Keratinocyte (primary cell): ENCODE results near the gene GPATCH4. TPM values are rescaled to one million over a fixed set of nuclear protein-coding genes. Genes with fewer than 3 reads are reported as not detected.

ENCODE experiments used
- DNase-seq: peaks from one replicate; pipeline ENCODE4 v3.0.0-alpha.2; 2011; ENCODE audit warnings: low read depth, missing footprints, low spot score
- FAIRE-seq: peaks from 2 replicates; lab custom pipeline; 2011; peaks lifted over from hg19 to GRCh38; lab: Jason Lieb, UNC
- H2AFZ ChIP-seq: 2 replicates; pipeline ENCODE4 v1.6.0; 2012; ENCODE audit warnings: low read length, control low read depth, inconsistent platforms; ENCODE audit not compliant: control insufficient read depth
- H3K27ac ChIP-seq: 2 replicates; pipeline ENCODE4 v1.5.1; 2011; ENCODE audit warnings: low read length; ENCODE audit not compliant: control insufficient read depth, insufficient read depth
- H3K27me3 ChIP-seq: 3 replicates; pipeline ENCODE4 v1.6.0; 2011; ENCODE audit warnings: low read length; ENCODE audit not compliant: control insufficient read depth, insufficient read depth; ENCODE audit errors: extremely low read depth
- H3K36me3 ChIP-seq, 2 experiments: 2 replicates in 1 of 2; 3 replicates in 1 of 2; pipeline ENCODE4 v1.5.1; 2011; ENCODE audit warnings: low read length in 2 of 2, mild to moderate bottlenecking in 1 of 2; ENCODE audit not compliant: control insufficient read depth in 2 of 2, insufficient read depth in 2 of 2; ENCODE audit errors: extremely low read depth in 1 of 2
- H3K4me1 ChIP-seq: 3 replicates; pipeline ENCODE4 v1.5.1; 2011; ENCODE audit warnings: low read length; ENCODE audit not compliant: control insufficient read depth, insufficient read depth; ENCODE audit errors: extremely low read depth
- H3K4me2 ChIP-seq: 3 replicates; pipeline ENCODE4 v1.6.0; 2011; ENCODE audit warnings: low read depth, low read length; ENCODE audit not compliant: control insufficient read depth, insufficient read depth; ENCODE audit errors: extremely low read depth
- H3K4me3 ChIP-seq, 3 experiments: fragments of 200-600 bp in 1 of 3; sonication (generic) in 1 of 3; 2 replicates in 2 of 3; 3 replicates in 1 of 3; pipeline ENCODE4 v1.5.1; 2011 to 2016; ENCODE audit warnings: low read length in 3 of 3, mild to moderate bottlenecking in 3 of 3, control low read depth in 2 of 3, inconsistent platforms in 1 of 3, low read depth in 1 of 3, mixed read lengths in 1 of 3, mixed run types in 1 of 3, moderate library complexity in 1 of 3; ENCODE audit not compliant: control insufficient read depth in 2 of 3, insufficient read depth in 2 of 3; ENCODE audit errors: extremely low read depth in 1 of 3
- H3K79me2 ChIP-seq: 2 replicates; pipeline ENCODE4 v1.6.0; 2012; ENCODE audit warnings: low read length; ENCODE audit not compliant: control insufficient read depth, insufficient read depth
- H3K9ac ChIP-seq: 3 replicates; pipeline ENCODE4 v1.6.0; 2011; ENCODE audit warnings: low read length; ENCODE audit not compliant: control insufficient read depth, insufficient read depth; ENCODE audit errors: extremely low read depth
- H3K9me1 ChIP-seq: 3 replicates; pipeline ENCODE4 v1.6.0; 2011; ENCODE audit warnings: low read length; ENCODE audit not compliant: control insufficient read depth, insufficient read depth; ENCODE audit errors: extremely low read depth
- H3K9me3 ChIP-seq: 2 replicates; pipeline ENCODE4 v1.5.1; 2012; ENCODE audit warnings: low read depth, low read length; ENCODE audit not compliant: control insufficient read depth
- H4K20me1 ChIP-seq: 3 replicates; pipeline ENCODE4 v1.6.0; 2011; ENCODE audit warnings: low read length; ENCODE audit not compliant: control insufficient read depth, insufficient read depth; ENCODE audit errors: extremely low read depth
- CTCF ChIP-seq, 3 experiments: IDR thresholded peaks in 1 of 3; conservative IDR thresholded peaks in 1 of 3; optimal IDR thresholded peaks in 1 of 3; 2 replicates in 2 of 3; 3 replicates in 1 of 3; pipeline versions ENCODE3 to v1.5.1; 2011; ENCODE audit warnings: low read length in 3 of 3, mild to moderate bottlenecking in 3 of 3, moderate library complexity in 2 of 3, control low read depth in 1 of 3, inconsistent platforms in 1 of 3; ENCODE audit not compliant: insufficient read depth in 2 of 3; ENCODE audit errors: extremely low read depth in 1 of 3
- EZH2 ChIP-seq: IDR thresholded peaks from one replicate; pipeline ENCODE4 v1.6.1; 2012; ENCODE audit warnings: inconsistent platforms, mild to moderate bottlenecking, low read length, moderate library complexity
- dilution Hi-C: fragments of 300-500 bp; cut with MboI; formaldehyde crosslinking; loops from one replicate; pipeline ENCODE4 v1.7.0; 2020; ENCODE audit warnings: low sequenced_read_pairs; ENCODE audit not compliant: extremely low pct_ligation_motif_present
- polyA plus RNA-seq, 5 experiments: library from polyadenylated mRNA; depleted of rRNA in 3 of 5; stranded (reverse) in 3 of 5; stranded (forward) in 1 of 5; unstranded in 1 of 5; fragments of >200 nt; gene quantifications; 1 replicate in 1 of 5; 2 replicates in 3 of 5; 3 replicates in 1 of 5; pipeline versions ENCODE4 v1.2.1 to v1.2.3, GENCODE V29; 2011 to 2012; ENCODE audit warnings: missing spikeins in 2 of 5, low read depth in 1 of 5, low replicate concordance in 1 of 5

Gene GPATCH4
- polyA plus RNA-seq, 1 donor (not counting 4 experiments of a cell fraction or from before 2014, with no cell fraction given), result 43.5 TPM

GRCh38 chr1:156566436-156566835 is 34.8 kb downstream of the GPATCH4 start:
- no peaks in the 10 kb centered on the region for H3K27me3 ChIP-seq
- dilution Hi-C loops, result no loop called here
- no peaks in the 10 kb centered on the region for H4K20me1 ChIP-seq
- H3K4me2 ChIP-seq, result no peak overlapping the region
- H3K79me2 ChIP-seq, result peaks cover 15% of the 10 kb centered on the region
- H3K27ac ChIP-seq, result no peak overlapping the region
- H3K9ac ChIP-seq, result no peak overlapping the region
- H3K4me3 ChIP-seq, result no peak overlapping the region
- TF ChIP-seq EZH2 (no peak), CTCF (optimal IDR thresholded peaks at IDR 0.05 in 1 of 3, IDR thresholded peaks at IDR 0.05 in 1 of 3, conservative IDR thresholded peaks at IDR 0.05 in 1 of 3; ENCODE audit: extremely low read depth in 1 of 3, insufficient read depth in 2 of 3, low read length in 3 of 3) (no peak)
- no peaks in the 10 kb centered on the region for H3K9me3 ChIP-seq
- FAIRE-seq (no peak), DNase-seq (no peak)
- peaks cover 9% of the 10 kb centered on the region for H3K4me1 ChIP-seq
- peaks cover 0 to 25% of the 10 kb centered on the region in 2 experiments for H3K36me3 ChIP-seq
- no peak overlapping the region for H2AFZ ChIP-seq
- H3K9me1 ChIP-seq, result no peaks in the 10 kb centered on the region

- dilution Hi-C loops, result no loop called here
- Histone ChIP-seq H3K4me1 (no peaks in the 10 kb centered on the region), H3K27me3 (no peaks in the 10 kb centered on the region), H3K9me1 (no peaks in the 10 kb centered on the region), H2AFZ (no peak overlapping the region), H3K4me2 (no peak overlapping the region), H3K36me3 (peaks cover 0 to 25% of the 10 kb centered on the region in 2 experiments), H3K79me2 (peaks cover 7% of the 10 kb centered on the region), H3K9me3 (no peaks in the 10 kb centered on the region), H4K20me1 (no peaks in the 10 kb centered on the region), H3K27ac (no peak overlapping the region), H3K9ac (no peak overlapping the region), H3K4me3 (no peak overlapping the region)
- no peak for DNase-seq
- TF ChIP-seq CTCF (optimal IDR thresholded peaks at IDR 0.05 in 1 of 3, IDR thresholded peaks at IDR 0.05 in 1 of 3, conservative IDR thresholded peaks at IDR 0.05 in 1 of 3; ENCODE audit: extremely low read depth in 1 of 3, insufficient read depth in 2 of 3, low read length in 3 of 3) (no peak), EZH2 (no peak)
- no peak for FAIRE-seq
Observed at GRCh38 chr1:156565519-156565918, 35.8 kb downstream of the GPATCH4 start.
